Tibial nerve (tissue), 4 donors: Measurements from ENCODE around the gene POU1F1. TPM values are rescaled to one million over a fixed set of nuclear protein-coding genes. Genes with fewer than 3 reads are reported as not detected.

ENCODE experiments used
- DNase-seq, 2 donors: peaks; one replicate each; pipeline ENCODE4 v3.0.0-alpha.2; 2019; ENCODE audit warnings: low spot score in 2 of 2
- H3K27ac ChIP-seq, 4 donors: fragments of 200-600 bp; sonication (generic) in 3 of 4; one replicate each; pipeline ENCODE4 v1.5.1; 2017 to 2019; ENCODE audit warnings: mild to moderate bottlenecking in 1 of 4
- H3K27me3 ChIP-seq, 2 donors: fragments of 200-600 bp; sonication (generic) in 1 of 2; one replicate each; pipeline versions ENCODE4 v1.5.1 to v1.6.0; 2017 to 2019
- H3K36me3 ChIP-seq, 3 donors: fragments of 200-600 bp; sonication (generic); one replicate each; pipeline ENCODE4 v1.5.1; 2018 to 2019
- H3K4me1 ChIP-seq, 4 donors: fragments of 200-600 bp; sonication (generic) in 3 of 4; one replicate each; pipeline ENCODE4 v1.5.1; 2017 to 2019
- H3K4me3 ChIP-seq, 4 donors: fragments of 200-600 bp; sonication (generic) in 3 of 4; one replicate each; pipeline ENCODE4 v1.5.1; 2017 to 2019; ENCODE audit warnings: mild to moderate bottlenecking in 1 of 4, moderate library complexity in 1 of 4
- H3K9me3 ChIP-seq, 4 donors: fragments of 200-600 bp; sonication (generic) in 3 of 4; one replicate each; pipeline ENCODE4 v1.5.1; 2017 to 2019
- CTCF ChIP-seq, 5 experiments: fragments of 200-600 bp in 3 of 5; fragments of 450-650 bp in 2 of 5; sonication (generic) in 3 of 5; IDR thresholded peaks; one replicate each; pipeline ENCODE4 v1.5.1; 2016 to 2019; ENCODE audit warnings: antibody characterized with exemption in 5 of 5, mild to moderate bottlenecking in 3 of 5, moderate library complexity in 2 of 5
- EP300 ChIP-seq, 2 donors: sonication (generic); formaldehyde crosslinking; IDR thresholded peaks; one replicate each; pipeline ENCODE4 v1.6.1; 2017; ENCODE audit warnings: antibody characterized with exemption in 2 of 2, mild to moderate bottlenecking in 1 of 2
- POLR2A ChIP-seq, 2 donors: fragments of 450-650 bp; IDR thresholded peaks; one replicate each; pipeline ENCODE4 v1.6.1; 2017; ENCODE audit warnings: antibody characterized with exemption in 2 of 2, mild to moderate bottlenecking in 2 of 2, moderate library complexity in 2 of 2
- WGBS, 2 donors: methylation state at CpG; one replicate each; pipeline ENCODE4 v1.1.5; 2018; 5-methylcytosine and 5-hydroxymethylcytosine counted together
- total RNA-seq, 4 donors: library from RNA; depleted of rRNA; stranded (reverse); fragments of >200 nt; gene quantifications; one replicate each; pipeline ENCODE4 v1.1.0, GENCODE V29; 2016

POU1F1 gene
- total RNA-seq, 4 donors from 2014 or later, result not detected

DNA sequence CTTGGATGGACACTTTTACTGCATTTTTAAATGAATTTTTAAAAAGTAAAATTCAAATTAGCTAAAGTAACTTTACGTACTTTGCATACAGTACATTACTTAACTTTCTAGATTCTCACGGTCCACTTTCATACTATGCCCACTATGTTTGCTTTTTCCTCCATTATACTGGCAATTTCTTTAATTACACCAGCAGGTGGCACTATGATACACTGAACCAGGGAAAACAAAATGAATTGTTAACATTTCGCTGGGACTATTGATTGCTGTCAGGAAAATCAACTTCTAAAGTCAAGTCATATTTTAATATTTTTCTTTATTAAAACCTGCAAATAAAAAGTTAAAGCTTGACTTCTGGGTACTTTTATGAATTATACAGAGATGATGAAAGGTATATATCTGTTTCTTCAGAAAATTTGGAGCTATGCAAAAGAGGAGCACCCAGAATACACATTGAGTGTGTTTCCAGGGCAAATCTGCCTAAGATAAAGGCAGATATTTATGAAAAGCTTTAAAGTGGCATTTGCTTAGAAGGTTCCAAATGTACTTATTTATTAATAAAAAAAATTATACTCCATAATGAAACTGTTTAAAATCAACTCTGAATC is 21.8 kb upstream of the POU1F1 start:
- H3K4me3 ChIP-seq, result no peak overlapping the region
- H3K4me1 ChIP-seq, result peaks cover 0 to 5% (median 0%) of the 10 kb centered on the region in 4 donors
- H3K27ac ChIP-seq, result no peak overlapping the region
- WGBS, 2 donors, result 7 to 15% methylated on average over 3 of the region's 3 CpGs
- no peaks in the 10 kb centered on the region for H3K27me3 ChIP-seq
- TF ChIP-seq CTCF (IDR thresholded peaks at IDR 0.05), result peak; percentile 51 to 60 (median 52)
- no peak for TF ChIP-seq EP300 (IDR thresholded peaks at IDR 0.05)
- TF ChIP-seq POLR2A (IDR thresholded peaks at IDR 0.05), result no peak
- no peaks in the 10 kb centered on the region for H3K36me3 ChIP-seq
- DNase-seq, result no peak
- no peaks in the 10 kb centered on the region for H3K9me3 ChIP-seq

GRCh38 chr3:87288446-87288845 is 12.1 kb upstream of the POU1F1 start:
- H3K4me3 ChIP-seq, result no peak overlapping the region
- peaks cover 0 to 5% (median 1%) of the 10 kb centered on the region in 4 donors for H3K9me3 ChIP-seq
- TF ChIP-seq POLR2A (IDR thresholded peaks at IDR 0.05), result no peak
- TF ChIP-seq EP300 (IDR thresholded peaks at IDR 0.05), result no peak
- TF ChIP-seq CTCF (IDR thresholded peaks at IDR 0.05), result no peak
- no peaks in the 10 kb centered on the region for H3K27me3 ChIP-seq
- H3K36me3 ChIP-seq, result no peaks in the 10 kb centered on the region
- H3K4me1 ChIP-seq, result no peaks in the 10 kb centered on the region
- WGBS, 2 donors, result 88% methylated on average over 8 of the region's 8 CpGs
- H3K27ac ChIP-seq, result no peak overlapping the region
- no peak for DNase-seq

DNA sequence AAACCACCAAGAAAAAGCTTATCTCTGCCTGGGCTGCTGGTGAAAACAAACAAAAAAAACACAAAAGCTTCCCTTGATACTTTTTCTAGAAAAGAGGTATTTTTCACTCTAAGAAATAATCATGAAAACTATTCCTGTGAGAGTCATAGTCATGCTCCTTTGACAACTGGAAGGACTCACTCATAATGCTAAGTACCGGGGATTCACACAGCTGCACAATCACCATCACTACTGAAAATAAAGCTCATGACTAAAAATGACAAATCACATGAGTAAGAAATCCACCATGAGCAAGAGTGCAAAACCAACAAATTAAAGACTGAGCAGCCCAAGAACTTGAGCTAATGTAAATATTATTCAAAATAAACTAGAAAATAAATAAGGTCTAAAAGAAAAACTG is 10.6 kb upstream of the POU1F1 start:
- no peak for DNase-seq
- no peak for TF ChIP-seq EP300 (IDR thresholded peaks at IDR 0.05)
- no peak for TF ChIP-seq POLR2A (IDR thresholded peaks at IDR 0.05)
- no peak for TF ChIP-seq CTCF (IDR thresholded peaks at IDR 0.05)
- peaks cover 0 to 5% (median 1%) of the 10 kb centered on the region in 4 donors for H3K9me3 ChIP-seq
- H3K27me3 ChIP-seq, result no peaks in the 10 kb centered on the region
- H3K4me1 ChIP-seq, result no peaks in the 10 kb centered on the region
- 41 to 47% methylated on average over 1 of the region's 1 CpG for WGBS, 2 donors
- H3K27ac ChIP-seq, result no peak overlapping the region
- no peaks in the 10 kb centered on the region for H3K36me3 ChIP-seq
- no peak overlapping the region for H3K4me3 ChIP-seq

GRCh38 chr3:87272718-87273341 is 3.6 kb downstream of the POU1F1 start:
- no peak for TF ChIP-seq POLR2A (IDR thresholded peaks at IDR 0.05)
- no peak for TF ChIP-seq EP300 (IDR thresholded peaks at IDR 0.05)
- TF ChIP-seq CTCF (IDR thresholded peaks at IDR 0.05), result no peak
- Histone ChIP-seq H3K9me3 (no peaks in the 10 kb centered on the region), H3K36me3 (no peaks in the 10 kb centered on the region), H3K4me3 (no peak overlapping the region), H3K27ac (no peak overlapping the region), H3K4me1 (no peaks in the 10 kb centered on the region), H3K27me3 (no peaks in the 10 kb centered on the region)
- WGBS, 2 donors, result 89 to 91% methylated on average over 4 of the region's 4 CpGs
- no peak for DNase-seq

DNA sequence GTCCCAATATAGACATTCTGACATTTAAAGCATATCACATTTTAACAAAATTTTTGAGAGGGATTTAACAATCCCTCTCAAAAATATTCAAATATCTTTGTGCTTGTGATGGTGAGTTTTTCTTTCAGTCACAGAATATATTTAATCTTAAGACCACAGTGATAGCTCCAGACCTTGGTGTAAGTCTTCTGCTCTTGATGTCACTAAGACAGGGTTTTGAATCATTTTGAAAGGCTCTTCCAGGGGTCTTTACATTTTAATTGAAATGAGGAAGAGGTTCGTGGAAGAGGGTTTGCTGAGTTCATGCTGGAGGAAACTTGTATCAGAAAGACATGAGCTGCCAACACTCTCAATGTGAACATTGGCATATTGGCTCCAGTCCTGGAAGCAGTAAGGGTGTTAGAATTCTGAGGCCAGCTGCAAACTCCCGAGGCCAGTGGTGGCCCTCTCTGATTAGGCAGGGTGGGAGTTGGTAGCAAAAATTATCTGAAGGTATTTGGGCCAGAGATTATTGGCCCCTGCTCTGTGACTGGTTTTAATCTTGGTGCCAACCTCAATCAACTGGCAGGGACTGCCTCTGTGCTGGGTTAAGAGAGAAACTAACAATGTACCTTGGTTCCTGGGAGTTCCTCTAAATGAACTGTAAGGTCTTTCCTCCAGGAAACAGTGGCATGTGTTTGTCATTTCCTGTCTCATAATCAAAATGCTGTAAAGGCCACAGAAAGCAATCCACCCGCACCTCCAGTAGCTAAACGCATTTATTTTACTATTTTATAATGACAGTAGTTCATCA is 5.3 kb downstream of the POU1F1 start:
- Histone ChIP-seq H3K27ac (no peak overlapping the region), H3K36me3 (no peaks in the 10 kb centered on the region), H3K27me3 (no peaks in the 10 kb centered on the region), H3K4me1 (no peaks in the 10 kb centered on the region), H3K9me3 (no peaks in the 10 kb centered on the region), H3K4me3 (no peak overlapping the region)
- TF ChIP-seq CTCF (IDR thresholded peaks at IDR 0.05), result no peak
- TF ChIP-seq EP300 (IDR thresholded peaks at IDR 0.05), result no peak
- no peak for TF ChIP-seq POLR2A (IDR thresholded peaks at IDR 0.05)
- 44 to 59% methylated on average over 4 of the region's 4 CpGs for WGBS, 2 donors
- DNase-seq, result no peak
